HCT116 (cell line): ENCODE data around the gene GNAI2. TPM values are rescaled to one million over a fixed set of nuclear protein-coding genes. Genes with fewer than 3 reads are reported as not detected.
"Not testable (repeated sequence)": the region's sequence is repeated elsewhere in the genome, so short reads cannot be mapped to it uniquely, and the experiment has no call there.

Experiments used
- ATAC-seq: fragments of 200-7000 bp; cut with Tn5 transposase; 2 replicates; pipeline ENCODE4 v1.9.1; 2020; ENCODE audit warnings: mild to moderate bottlenecking, moderate library complexity
- BruUV-seq: library from RNA; stranded (reverse); fragments of 400-500 nt; replicated peaks from 2 replicates; lab custom pipeline; 2021; lab: Mats Ljungman, UMichigan
- CTCF ChIA-PET: fragments of 300-600 bp; sonication (Branson Sonifier 250); formaldehyde crosslinking; loops from one replicate; lab custom pipeline; 2021; ENCODE audit warnings: antibody characterized with exemption; lab: Charles Lee
- POLR2A ChIA-PET: fragments of 300-600, 350-600 bp; sonication (Branson Sonifier 250); formaldehyde crosslinking; loops from one replicate; lab custom pipeline; 2021; ENCODE audit warnings: antibody characterized with exemption; lab: Charles Lee
- RAD21 ChIA-PET, 2 experiments: fragments of 300-600 bp; sonication (Branson Sonifier 250); formaldehyde crosslinking; loops; one replicate each; lab custom pipeline; 2023; ENCODE audit warnings: low total read pairs in 2 of 2; ENCODE audit not compliant: uncharacterized antibody in 2 of 2, unreplicated experiment in 2 of 2, low non-redundant PET in 1 of 2; lab: Charles Lee
- DNase-seq: peaks from one replicate; pipeline ENCODE4 v3.0.0-alpha.2; 2010; ENCODE audit warnings: low read depth, low spot score
- H2AFZ ChIP-seq: fragments of 200-600 bp; shearing (Covaris generic), sonication (generic); 2 replicates; pipeline ENCODE4 v1.6.1; 2017; ENCODE audit warnings: low read depth, mixed run types, mixed read lengths, antibody characterized with exemption, low read length; ENCODE audit not compliant: poor library complexity, severe bottlenecking
- H3K27ac ChIP-seq: 2 replicates; pipeline ENCODE4 v1.5.1; 2012; ENCODE audit warnings: low read depth, low read length
- H3K27me3 ChIP-seq: fragments of 200-600 bp; sonication (generic); 2 replicates; pipeline ENCODE4 v1.6.1; 2016; ENCODE audit warnings: mixed run types, low read length, mixed read lengths; ENCODE audit not compliant: insufficient read depth
- H3K36me3 ChIP-seq, 2 experiments: fragments of 200-500 bp in 1 of 2; fragments of 200-600 bp in 1 of 2; sonication (Bioruptor generic) in 1 of 2; sonication (generic) in 1 of 2; 2 replicates each; pipeline versions ENCODE4 v1.5.1 to v1.6.1; 2014 to 2016; ENCODE audit warnings: low read length in 2 of 2, inconsistent platforms in 1 of 2, mixed read lengths in 1 of 2, mixed run types in 1 of 2; ENCODE audit not compliant: insufficient read depth in 2 of 2, control insufficient read depth in 1 of 2
- H3K4me1 ChIP-seq, 2 experiments: fragments of 200-600 bp in 1 of 2; sonication (generic) in 1 of 2; 2 replicates each; pipeline versions ENCODE4 v1.5.1 to v1.6.1; 2012 to 2017; ENCODE audit warnings: low read length in 2 of 2, inconsistent platforms in 1 of 2, mild to moderate bottlenecking in 1 of 2, mixed read lengths in 1 of 2, mixed run types in 1 of 2, moderate library complexity in 1 of 2; ENCODE audit not compliant: insufficient read depth in 2 of 2, control insufficient read depth in 1 of 2
- H3K4me2 ChIP-seq: fragments of 200-600 bp; sonication (generic); 2 replicates; pipeline ENCODE4 v1.6.1; 2017; ENCODE audit warnings: mixed run types, low read length, mixed read lengths
- H3K4me3 ChIP-seq, 2 experiments: fragments of 200-600 bp in 1 of 2; sonication (generic) in 1 of 2; replicated peaks in 1 of 2; 2 replicates each; pipeline ENCODE4 v1.5.1; 2011 to 2016; ENCODE audit warnings: low read length in 2 of 2, control low read depth in 1 of 2, low read depth in 1 of 2, mild to moderate bottlenecking in 1 of 2, mixed read lengths in 1 of 2, mixed run types in 1 of 2
- H3K79me2 ChIP-seq: fragments of 200-600 bp; sonication (generic); 2 replicates; pipeline ENCODE4 v1.6.1; 2017; ENCODE audit warnings: mild to moderate bottlenecking, mixed run types, low read length, moderate library complexity, mixed read lengths; ENCODE audit not compliant: insufficient read depth
- H3K9ac ChIP-seq: fragments of 200-600 bp; sonication (generic); 2 replicates; pipeline ENCODE4 v1.6.1; 2016; ENCODE audit warnings: low read length, mixed read lengths
- H3K9me2 ChIP-seq: fragments of 200-600 bp; sonication (generic), shearing (Covaris generic); 2 replicates; pipeline ENCODE4 v1.6.1; 2017; ENCODE audit warnings: mixed run types, mild to moderate bottlenecking, moderate library complexity; ENCODE audit not compliant: insufficient read depth
- H3K9me3 ChIP-seq, 2 experiments: fragments of 200-500 bp in 1 of 2; fragments of 200-600 bp in 1 of 2; sonication (Bioruptor generic) in 1 of 2; sonication (generic) in 1 of 2; 2 replicates each; pipeline ENCODE4 v1.6.1; 2014 to 2017; ENCODE audit warnings: low read length in 2 of 2, mixed read lengths in 2 of 2, inconsistent platforms in 1 of 2, low read depth in 1 of 2, mild to moderate bottlenecking in 1 of 2, mixed run types in 1 of 2, moderate library complexity in 1 of 2; ENCODE audit not compliant: control insufficient read depth in 1 of 2, insufficient read depth in 1 of 2
- H4K20me1 ChIP-seq: fragments of 200-600 bp; sonication (generic), shearing (Covaris generic); 2 replicates; pipeline ENCODE4 v1.6.1; 2017; ENCODE audit warnings: mixed run types, mild to moderate bottlenecking, moderate library complexity; ENCODE audit not compliant: insufficient read depth
- ATF3 ChIP-seq: IDR thresholded peaks from 2 replicates; pipeline ENCODE4 v1.6.1; 2012
- EZH2 ChIP-seq: fragments of 200-600 bp; sonication (generic); IDR thresholded peaks from 2 replicates; pipeline ENCODE4 v1.6.1; 2017; ENCODE audit warnings: antibody characterized with exemption, mixed run types
- MAX ChIP-seq: IDR thresholded peaks from 2 replicates; pipeline ENCODE4 v1.6.1; 2012
- RAD21 ChIP-seq: IDR thresholded peaks from 2 replicates; pipeline ENCODE4 v1.6.1; 2012; ENCODE audit warnings: low read depth, mild to moderate bottlenecking
- ZFX ChIP-seq: fragments of 450-650 bp; IDR thresholded peaks from 2 replicates; pipeline ENCODE4 v1.6.1; 2017
- intact Hi-C: fragments of 100-400 bp; cut with micrococcal nuclease; formaldehyde crosslinking; loops from 2 replicates; pipeline ENCODE4 v1.10.0; 2022
- total RNA-seq: library from RNA; stranded (reverse); gene quantifications from one replicate; pipeline ENCODE4 v1.2.1, GENCODE V29; 2021; ENCODE audit not compliant: unreplicated experiment

Gene GNAI2
- total RNA-seq, 1 experiment from 2014 or later: 170 TPM

- no peaks in the 10 kb centered on the region for H3K36me3 ChIP-seq
- no peak overlapping the region for H3K4me3 ChIP-seq
- H3K9me3 ChIP-seq: no peaks in the 10 kb centered on the region
- H2AFZ ChIP-seq: no peak overlapping the region
- peaks cover 3 to 18% of the 10 kb centered on the region in 2 experiments; a peak in 1 of 4 replicates for H3K4me1 ChIP-seq
- no peak overlapping the region for H3K4me2 ChIP-seq
- ChIA-PET POLR2A (no interaction called here), RAD21 (no interaction called here), CTCF (interaction anchor here (1.3 to 3.0 kb wide), 2 partner anchors 15 to 16 kb away, joined by 4 to 10 read pairs; no protein-coding TSS in a partner anchor)
- no peaks in the 10 kb centered on the region for H3K79me2 ChIP-seq
- BruUV-seq: no TSS peak
- no peaks in the 10 kb centered on the region for H4K20me1 ChIP-seq
- no peak overlapping the region for H3K9ac ChIP-seq
- no peak for ATAC-seq
- H3K9me2 ChIP-seq: no peaks in the 10 kb centered on the region
- intact Hi-C loops: no loop called here
- no peak for DNase-seq
- TF ChIP-seq RAD21 (no peak), ATF3 (no peak), EZH2 (no peak), MAX (no peak), ZFX (no peak)
- H3K27me3 ChIP-seq: no peaks in the 10 kb centered on the region
- H3K27ac ChIP-seq: no peak overlapping the region
Measured at GRCh38 chr3:50210176-50210509, 25.9 kb upstream of the GNAI2 start.

- H3K36me3 ChIP-seq: no peaks in the 10 kb centered on the region
- ATAC-seq: no peak
- ChIA-PET POLR2A (interaction anchor here (0.6 to 1.2 kb wide), 2 partner anchors 16 to 71 kb away, joined by 3 read pairs; no protein-coding TSS in a partner anchor), RAD21 (interaction anchor here in 1 of 2 experiments (0.6 kb wide), 1 partner anchor 61 kb away, joined by 7 read pairs; no protein-coding TSS in a partner anchor), CTCF (interaction anchor here (1.3 to 3.0 kb wide), 4 partner anchors 16 kb away, joined by 4 to 10 read pairs (median 7); no protein-coding TSS in a partner anchor)
- BruUV-seq: no TSS peak
- no peaks in the 10 kb centered on the region for H3K9me3 ChIP-seq
- no peak overlapping the region for H2AFZ ChIP-seq
- intact Hi-C loops: no loop called here
- no peaks in the 10 kb centered on the region for H3K9me2 ChIP-seq
- H3K27me3 ChIP-seq: no peaks in the 10 kb centered on the region
- H3K4me1 ChIP-seq: peaks cover 3 to 12% of the 10 kb centered on the region in 2 experiments; a peak in 1 of 4 replicates
- TF ChIP-seq ZFX: no peak
- no peak for DNase-seq
- no peaks in the 10 kb centered on the region for H4K20me1 ChIP-seq
- H3K9ac ChIP-seq: no peak overlapping the region
- no peaks in the 10 kb centered on the region for H3K79me2 ChIP-seq
- H3K27ac ChIP-seq: no peak overlapping the region; the same call in 1 of the 2 replicates
- H3K4me2 ChIP-seq: no peak overlapping the region
- no peak overlapping the region for H3K4me3 ChIP-seq
Measured at GRCh38 chr3:50210510-50211367, 25.3 kb upstream of the GNAI2 start.

GRCh38 chr3:50211368-50211717 is 24.7 kb upstream of the GNAI2 start:
- CTCF ChIA-PET: interaction anchor here (0.7 to 2.2 kb wide), 4 partner anchors 15 to 87 kb away, joined by 3 to 8 read pairs (median 5); no protein-coding TSS in a partner anchor
- H3K9ac ChIP-seq: not testable (repeated sequence)
- POLR2A ChIA-PET: interaction anchor here (0.6 to 1.2 kb wide), 3 partner anchors 16 to 70 kb away, joined by 3 read pairs; no protein-coding TSS in a partner anchor

More at GRCh38 chr3:50211368-50211717, 24.7 kb upstream of the GNAI2 start:
- H3K27me3 ChIP-seq, H3K4me2 ChIP-seq, H3K36me3 ChIP-seq, H4K20me1 ChIP-seq, H3K79me2 ChIP-seq, DNase-seq, H3K9me3 ChIP-seq, H3K27ac ChIP-seq, H3K9me2 ChIP-seq, intact Hi-C loops, ATAC-seq, BruUV-seq, H3K4me1 ChIP-seq, H3K4me3 ChIP-seq, H2AFZ ChIP-seq, RAD21 ChIA-PET: not testable (repeated sequence)
